DMS79 (cell line): ENCODE measurements around the gene PAK4.
A peak's percentile ranks its signal among the peaks of the same experiment; 100 is the strongest.
"Not testable (repeated sequence)": the region's sequence is repeated elsewhere in the genome, so short reads cannot be mapped to it uniquely, and the experiment has no call there.

Experiments used
- DNase-seq: peaks from one replicate; lab custom pipeline; 2025; lab: John Stamatoyannopoulos, UW

The PAK4 gene

GRCh38 chr19:39125554-39126311 is at the start of gene PAK4:
Gene PAK4 (plus strand): TSS chr19:39125786. CDS start chr19:39169554, 43,768 bp downstream.
- peak; percentile 89 for DNase-seq

GRCh38 chr19:39077323-39077722 is 48.3 kb upstream of the PAK4 start:
- no peak for DNase-seq

GRCh38 chr19:39078436-39079200 is 47.0 kb upstream of the PAK4 start:
- no peak for DNase-seq

- DNase-seq, result no peak
Observed at GRCh38 chr19:39080431-39080830, 45.2 kb upstream of the PAK4 start.

GRCh38 chr19:39082167-39082566 is 43.4 kb upstream of the PAK4 start:
- DNase-seq, result no peak

GRCh38 chr19:39082745-39083598 is 42.6 kb upstream of the PAK4 start:
- no peak for DNase-seq

GRCh38 chr19:39083599-39083982 is 42.0 kb upstream of the PAK4 start:
- no peak for DNase-seq

- no peak for DNase-seq
Observed at GRCh38 chr19:39083983-39084731, 41.4 kb upstream of the PAK4 start, which contains the start of gene ACP7. Gene ACP7 (plus strand): TSS chr19:39084368. CDS start chr19:39085270, 902 bp downstream.

GRCh38 chr19:39084732-39085080 is 40.9 kb upstream of the PAK4 start:
- no peak for DNase-seq

GRCh38 chr19:39085392-39085791 is 40.2 kb upstream of the PAK4 start:
- no peak for DNase-seq

- no peak for DNase-seq
Observed at GRCh38 chr19:39086386-39086785, 39.2 kb upstream of the PAK4 start.

- no peak for DNase-seq
Observed at GRCh38 chr19:39087907-39088686, 37.5 kb upstream of the PAK4 start.

- not testable (repeated sequence) for DNase-seq
Observed at GRCh38 chr19:39090016-39090415, 35.6 kb upstream of the PAK4 start.

- DNase-seq, result no peak
Observed at GRCh38 chr19:39090881-39091280, 34.7 kb upstream of the PAK4 start.

- DNase-seq, result not testable (repeated sequence)
Observed at GRCh38 chr19:39095799-39096540, 29.6 kb upstream of the PAK4 start.

- no peak for DNase-seq
Observed at GRCh38 chr19:39097299-39097698, 28.3 kb upstream of the PAK4 start.

- no peak for DNase-seq
Observed at GRCh38 chr19:39097721-39098120, 27.9 kb upstream of the PAK4 start.

- no peak for DNase-seq
Observed at GRCh38 chr19:39098365-39099269, 27.0 kb upstream of the PAK4 start.

GRCh38 chr19:39099341-39099740 is 26.2 kb upstream of the PAK4 start:
- DNase-seq, result no peak
